GM21423 (cell line): ENCODE results near the gene STX1A.
"Not testable (repeated sequence)": the region's sequence is repeated elsewhere in the genome, so short reads cannot be mapped to it uniquely, and the experiment has no call there.

Experiments
- ATAC-seq: cut with Tn5 transposase; IDR thresholded peaks from one replicate; pipeline ENCODE4 v1.9.1; 2021; ENCODE audit warnings: mild to moderate bottlenecking, moderate library complexity; ENCODE audit not compliant: unreplicated experiment

The STX1A gene

DNA sequence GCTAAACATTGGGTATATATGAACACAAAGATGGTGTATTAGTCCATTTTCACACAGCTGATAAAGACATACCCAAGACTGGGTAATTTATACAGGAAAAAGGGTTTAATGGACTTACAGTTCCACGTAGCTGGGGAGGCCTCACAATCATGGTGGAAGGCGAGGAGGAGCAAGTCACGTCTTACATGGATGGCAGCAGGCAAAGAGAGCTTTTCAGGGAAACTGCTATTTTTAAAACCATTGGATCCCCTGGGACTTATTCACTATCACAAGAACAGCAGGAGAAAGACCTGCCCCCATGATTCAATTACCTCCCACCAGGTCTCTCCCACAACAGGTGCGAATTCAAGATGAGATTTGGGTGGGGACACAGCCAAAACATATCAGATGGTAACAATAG is 64.2 kb downstream of the STX1A start:
- not testable (repeated sequence) for ATAC-seq

DNA sequence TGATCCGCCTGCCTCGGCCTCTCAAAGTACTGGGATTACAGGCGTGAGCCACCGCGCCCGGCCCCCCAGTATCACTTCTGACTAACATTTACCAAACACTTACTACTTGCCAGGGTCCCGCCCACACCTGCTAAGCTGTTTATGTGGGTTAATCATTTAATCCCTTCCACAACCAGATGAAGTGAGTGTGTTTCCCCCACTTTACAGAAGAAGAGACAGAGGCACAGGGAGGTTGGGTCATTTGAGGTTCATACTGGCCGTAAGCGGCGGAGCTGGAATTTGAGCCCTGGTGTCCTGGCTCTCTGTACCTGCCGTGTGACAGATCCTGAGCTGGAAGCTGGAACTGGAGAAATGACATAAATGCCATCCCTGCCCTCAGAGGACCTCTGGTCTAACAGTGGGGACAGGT is 66.9 kb downstream of the STX1A start:
- ATAC-seq, result no peak

GRCh38 chr7:73650524-73650923 is 68.9 kb downstream of the STX1A start:
- no peak for ATAC-seq

- ATAC-seq, result no peak
These were observed 69.9 kb downstream of the STX1A start for GRCh38 chr7:73649576-73649975.
